B cell (primary cell): ENCODE data around the gene OTOGL. TPM values are rescaled to one million over a fixed set of nuclear protein-coding genes. Genes with fewer than 3 reads are reported as not detected.

Experiments
- ATAC-seq: fragments of 200-7000 bp; cut with Tn5 transposase; one replicate; pipeline ENCODE4 v1.10.0; 2021; ENCODE audit warnings: low read depth, mild to moderate bottlenecking, moderate number of reproducible peaks, moderate library complexity
- CTCF ChIA-PET: fragments of 350-600 bp; sonication (Branson Sonifier 250); formaldehyde crosslinking; loops from one replicate; lab custom pipeline; 2021; ENCODE audit warnings: antibody characterized with exemption, inconsistent platforms; lab: Charles Lee
- POLR2A ChIA-PET: fragments of 350-600 bp; sonication (Branson Sonifier 250); formaldehyde crosslinking; loops from one replicate; lab custom pipeline; 2021; ENCODE audit warnings: antibody characterized with exemption; lab: Charles Lee
- DNase-seq: peaks from one replicate; pipeline ENCODE4 v3.0.0; 2013
- H2AFZ ChIP-seq: 2 replicates; pipeline ENCODE4 v1.6.1; 2012; ENCODE audit warnings: mild to moderate bottlenecking, low read depth, low read length; ENCODE audit not compliant: insufficient read depth, poor library complexity, severe bottlenecking
- H3K27ac ChIP-seq, 2 donors: 1 replicate in 1 of 2; 2 replicates in 1 of 2; pipeline ENCODE4 v1.5.1; 2012 to 2013; ENCODE audit warnings: low read length in 2 of 2, mild to moderate bottlenecking in 2 of 2, moderate library complexity in 1 of 2
- H3K27me3 ChIP-seq, 4 experiments: fragments of 200-600 bp in 1 of 4; sonication (generic) in 1 of 4; replicated peaks in 1 of 4; 1 replicate in 2 of 4; 2 replicates in 2 of 4; pipeline versions ENCODE4 v1.6.1 to v1.7.0; 2013 to 2016; ENCODE audit warnings: low read length in 3 of 4, mild to moderate bottlenecking in 2 of 4, mixed read lengths in 1 of 4, moderate library complexity in 1 of 4; ENCODE audit not compliant: insufficient read depth in 4 of 4, control insufficient read depth in 3 of 4; ENCODE audit errors: control extremely low read depth in 1 of 4
- H3K36me3 ChIP-seq, 2 experiments: replicated peaks in 1 of 2; 1 replicate in 1 of 2; 2 replicates in 1 of 2; pipeline versions ENCODE4 v1.6.1 to v1.7.1; 2013; ENCODE audit warnings: low read length in 1 of 2; ENCODE audit not compliant: insufficient read depth in 2 of 2, control insufficient read depth in 1 of 2; ENCODE audit errors: control extremely low read depth in 1 of 2, extremely low read depth in 1 of 2
- H3K4me1 ChIP-seq, 2 donors: fragments of 200-600 bp in 1 of 2; sonication (generic) in 1 of 2; 1 replicate in 1 of 2; 2 replicates in 1 of 2; pipeline versions ENCODE4 v1.5.1 to v1.6.1; 2013 to 2017; ENCODE audit warnings: low read length in 2 of 2; ENCODE audit not compliant: control insufficient read depth in 2 of 2, insufficient read depth in 2 of 2
- H3K4me2 ChIP-seq: replicated peaks from 2 replicates; pipeline ENCODE3; 2012; ENCODE audit warnings: mild to moderate bottlenecking, low read depth, low read length; ENCODE audit not compliant: poor library complexity, severe bottlenecking
- H3K4me3 ChIP-seq, 5 experiments: fragments of 200-600 bp in 1 of 5; sonication (generic) in 1 of 5; 1 replicate in 3 of 5; 2 replicates in 2 of 5; pipeline versions ENCODE4 v1.5.1 to v1.7.0; 2011 to 2016; ENCODE audit warnings: low read length in 4 of 5, mild to moderate bottlenecking in 4 of 5, low read depth in 2 of 5, control low read depth in 1 of 5, moderate library complexity in 1 of 5; ENCODE audit not compliant: insufficient read depth in 1 of 5; ENCODE audit errors: control extremely low read depth in 1 of 5, extremely low read depth in 1 of 5
- H3K79me2 ChIP-seq: fragments of 200-600 bp; sonication (generic); one replicate; pipeline ENCODE4 v1.6.0; 2016; ENCODE audit warnings: low read length; ENCODE audit not compliant: control insufficient read depth, insufficient read depth
- H3K9ac ChIP-seq: fragments of 200-600 bp; sonication (generic); 2 replicates; pipeline ENCODE4 v1.6.1; 2017; ENCODE audit warnings: mild to moderate bottlenecking, low read length, moderate library complexity
- H3K9me3 ChIP-seq, 3 donors: one replicate each; pipeline versions ENCODE4 v1.6.1 to v1.7.1; 2013; ENCODE audit warnings: low read length in 2 of 3; ENCODE audit not compliant: control insufficient read depth in 2 of 3, insufficient read depth in 1 of 3; ENCODE audit errors: control extremely low read depth in 1 of 3
- H4K20me1 ChIP-seq: 2 replicates; pipeline ENCODE4 v1.6.0; 2012; ENCODE audit warnings: mild to moderate bottlenecking, low read length; ENCODE audit not compliant: insufficient read depth, control insufficient read depth, poor library complexity, severe bottlenecking
- H3K27ac Mint-ChIP-seq: one replicate; pipeline ENCODE4 v1.8.0; 2021; ENCODE audit warnings: mixed read lengths
- H3K27me3 Mint-ChIP-seq: one replicate; pipeline ENCODE4 v1.8.0; 2021; ENCODE audit warnings: mixed read lengths
- H3K4me1 Mint-ChIP-seq: one replicate; pipeline ENCODE4 v1.8.0; 2021; ENCODE audit warnings: mixed read lengths
- H3K4me3 Mint-ChIP-seq: one replicate; pipeline ENCODE4 v1.8.0; 2021; ENCODE audit warnings: mixed read lengths
- H3K9me3 Mint-ChIP-seq: one replicate; pipeline ENCODE4 v1.8.0; 2022; ENCODE audit warnings: mixed read lengths; ENCODE audit not compliant: insufficient read depth
- EZH2 ChIP-seq: IDR thresholded peaks from 2 replicates; pipeline ENCODE4 v1.6.1; 2012; ENCODE audit warnings: borderline replicate concordance, low read depth, mild to moderate bottlenecking, moderate library complexity, low read length; ENCODE audit not compliant: insufficient read depth, poor library complexity, severe bottlenecking
- WGBS: methylation state at CpG from one replicate; pipeline ENCODE4 v1.1.5; 2013; ENCODE audit warnings: missing lambda C conversion rate; ENCODE audit not compliant: insufficient coverage; 5-methylcytosine and 5-hydroxymethylcytosine counted together
- intact Hi-C: fragments of 100-400 bp; cut with micrococcal nuclease; formaldehyde crosslinking; loops from one replicate; pipeline ENCODE4 v1.10.0; 2022
- polyA plus RNA-seq: library from polyadenylated mRNA; depleted of rRNA; stranded (reverse); fragments of >200 nt; gene quantifications from 2 replicates; pipeline ENCODE4 v1.2.3, GENCODE V29; 2012
- total RNA-seq, 2 donors: library from RNA; stranded (reverse); fragments of 120-200 nt in 1 of 2; gene quantifications; 1 replicate in 1 of 2; 2 replicates in 1 of 2; pipeline versions ENCODE4 v1.2.3 to v1.2.4, GENCODE V29; 2013 to 2022
- TF ChIP-seq, protein P1 (sequence below): fragments of 200-600 bp; IDR thresholded peaks from one replicate; pipeline ENCODE4 v1.8.0; 2022; ENCODE audit warnings: antibody characterized with exemption, mild to moderate bottlenecking

Gene OTOGL
- total and polyA plus RNA-seq, 2 donors (not counting 1 experiment from before 2014, with no cell fraction given): not detected

GRCh38 chr12:80168936-80169335, 69.6 kb downstream of the OTOGL start:
- Histone ChIP-seq H3K79me2 (no peaks in the 10 kb centered on the region), H3K4me1 (no peaks in the 10 kb centered on the region), H3K27ac (no peak overlapping the region), H3K4me2 (no peak overlapping the region), H3K4me3 (no peak overlapping the region), H3K9me3 (no peaks in the 10 kb centered on the region), H4K20me1 (no peaks in the 10 kb centered on the region), H2AFZ (no peak overlapping the region), H3K9ac (no peak overlapping the region), H3K36me3 (no peaks in the 10 kb centered on the region), H3K27me3 (peaks cover 0 to 3% (median 0%) of the 10 kb centered on the region in 4 experiments)
- DNase-seq (no peak), ATAC-seq (no peak)
- CTCF ChIA-PET: no interaction called here
- Mint-ChIP-seq H3K27ac (no peak overlapping the region), H3K4me1 (no peaks in the 10 kb centered on the region), H3K27me3 (peaks cover 5% of the 10 kb centered on the region), H3K9me3 (no peaks in the 10 kb centered on the region), H3K4me3 (no peak overlapping the region)
- intact Hi-C loops: no loop called here
- POLR2A ChIA-PET: no interaction called here
- TF ChIP-seq EZH2: no peak

DNA sequence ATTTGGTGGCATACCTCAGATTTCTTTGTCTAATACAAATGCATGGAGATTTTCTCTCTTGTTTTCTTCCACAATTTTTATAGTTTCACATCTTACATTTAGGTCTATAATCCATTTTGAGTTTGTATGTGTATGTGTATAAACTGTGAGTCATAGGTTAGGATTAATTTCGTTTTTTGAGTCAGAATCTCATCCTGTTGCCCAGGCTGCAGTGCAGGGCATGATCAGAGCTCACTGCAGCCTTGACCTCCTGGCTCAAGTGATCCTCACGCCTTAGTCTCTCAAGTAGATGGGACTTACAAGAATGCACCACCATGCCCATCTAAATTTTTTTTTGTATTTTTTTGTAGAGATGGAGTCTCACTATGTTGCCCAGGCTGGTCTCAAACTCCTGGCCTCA, 71.6 kb downstream of the OTOGL start:
- Mint-ChIP-seq H3K4me3 (no peak overlapping the region), H3K27me3 (peaks cover 5% of the 10 kb centered on the region), H3K9me3 (no peaks in the 10 kb centered on the region), H3K4me1 (no peaks in the 10 kb centered on the region), H3K27ac (no peak overlapping the region)
- ATAC-seq: no peak
- no peaks in the 10 kb centered on the region for H3K36me3 ChIP-seq
- no peaks in the 10 kb centered on the region for H4K20me1 ChIP-seq
- H3K4me2 ChIP-seq: no peak overlapping the region
- no peak overlapping the region for H2AFZ ChIP-seq
- no peak overlapping the region for H3K4me3 ChIP-seq
- ChIA-PET CTCF (no interaction called here), POLR2A (no interaction called here)
- H3K4me1 ChIP-seq: no peaks in the 10 kb centered on the region
- DNase-seq: no peak
- H3K27me3 ChIP-seq: peaks cover 0 to 3% (median 0%) of the 10 kb centered on the region in 4 experiments
- H3K9me3 ChIP-seq: no peaks in the 10 kb centered on the region
- WGBS: no CpG with 5 or more reads among the region's 2 CpGs
- intact Hi-C loops: no loop called here
- H3K27ac ChIP-seq: no peak overlapping the region
- H3K79me2 ChIP-seq: no peaks in the 10 kb centered on the region
- H3K9ac ChIP-seq: no peak overlapping the region
- TF ChIP-seq EZH2: no peak
- TF ChIP-seq, protein P1, sequence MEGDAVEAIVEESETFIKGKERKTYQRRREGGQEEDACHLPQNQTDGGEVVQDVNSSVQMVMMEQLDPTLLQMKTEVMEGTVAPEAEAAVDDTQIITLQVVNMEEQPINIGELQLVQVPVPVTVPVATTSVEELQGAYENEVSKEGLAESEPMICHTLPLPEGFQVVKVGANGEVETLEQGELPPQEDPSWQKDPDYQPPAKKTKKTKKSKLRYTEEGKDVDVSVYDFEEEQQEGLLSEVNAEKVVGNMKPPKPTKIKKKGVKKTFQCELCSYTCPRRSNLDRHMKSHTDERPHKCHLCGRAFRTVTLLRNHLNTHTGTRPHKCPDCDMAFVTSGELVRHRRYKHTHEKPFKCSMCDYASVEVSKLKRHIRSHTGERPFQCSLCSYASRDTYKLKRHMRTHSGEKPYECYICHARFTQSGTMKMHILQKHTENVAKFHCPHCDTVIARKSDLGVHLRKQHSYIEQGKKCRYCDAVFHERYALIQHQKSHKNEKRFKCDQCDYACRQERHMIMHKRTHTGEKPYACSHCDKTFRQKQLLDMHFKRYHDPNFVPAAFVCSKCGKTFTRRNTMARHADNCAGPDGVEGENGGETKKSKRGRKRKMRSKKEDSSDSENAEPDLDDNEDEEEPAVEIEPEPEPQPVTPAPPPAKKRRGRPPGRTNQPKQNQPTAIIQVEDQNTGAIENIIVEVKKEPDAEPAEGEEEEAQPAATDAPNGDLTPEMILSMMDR: no peak
